Caki2 (cell line): ENCODE results near the gene SLC31A2. TPM values are rescaled to one million over a fixed set of nuclear protein-coding genes. Genes with fewer than 3 reads are reported as not detected.
A peak's percentile ranks its signal among the peaks of the same experiment; 100 is the strongest.
"Not testable (repeated sequence)": the region's sequence is repeated elsewhere in the genome, so short reads cannot be mapped to it uniquely, and the experiment has no call there.

ENCODE experiments used
- DNase-seq: peaks from one replicate; pipeline ENCODE4 v3.0.0-alpha.2; 2015; ENCODE audit warnings: low read depth
- in situ Hi-C: cut with HindIII; loops from 2 replicates; pipeline ENCODE4 v1.10.0; 2016; ENCODE audit warnings: low sequenced_read_pairs, low pct_unique_long_range_greater_than_20kb, mixed read lengths
- total RNA-seq: library from RNA; depleted of rRNA; stranded (reverse); fragments of >200 nt; shearing (Covaris generic); gene quantifications from 2 replicates; pipeline ENCODE4 v1.2.3, GENCODE V29; 2014; ENCODE audit warnings: low replicate concordance; rRNA removed

SLC31A2 gene
- total RNA-seq = 1.4 and 4.7 TPM in 2 replicates

- DNase-seq = peak; percentile 73
- in situ Hi-C loops = no loop called here
These were observed at the start of gene SLC31A2 for GRCh38 chr9:113150670-113151611. TSS of gene SLC31A2 (plus strand) at chr9:113151007. CDS start at chr9:113151075, 68 bp downstream.

GRCh38 chr9:113105345-113105744 lies 45.5 kb upstream of the SLC31A2 start:
- in situ Hi-C loops, DNase-seq: not testable (repeated sequence)

- peak; percentile 43 for DNase-seq
- in situ Hi-C loops = not testable (repeated sequence)
These were observed 39.5 kb upstream of the SLC31A2 start for GRCh38 chr9:113111065-113111951.

- peak; percentile 30 for DNase-seq
- in situ Hi-C loops = not testable (repeated sequence)
These were observed 37.9 kb upstream of the SLC31A2 start for GRCh38 chr9:113112706-113113510.

- in situ Hi-C loops = not testable (repeated sequence)
These were observed 32.0 kb upstream of the SLC31A2 start for GRCh38 chr9:113118829-113119228.

GRCh38 chr9:113125386-113126035 lies 25.3 kb upstream of the SLC31A2 start:
- DNase-seq = no peak
- in situ Hi-C loops = no loop called here

More at GRCh38 chr9:113118829-113119228, 32.0 kb upstream of the SLC31A2 start:
- not testable (repeated sequence) for DNase-seq

GRCh38 chr9:113129466-113129865 lies 21.3 kb upstream of the SLC31A2 start:
- in situ Hi-C loops = no loop called here
- DNase-seq = no peak

- in situ Hi-C loops = no loop called here
- DNase-seq = no peak
These were observed 20.9 kb upstream of the SLC31A2 start for GRCh38 chr9:113129884-113130283.

GRCh38 chr9:113131689-113132151 lies 19.1 kb upstream of the SLC31A2 start:
- DNase-seq = peak; percentile 27
- in situ Hi-C loops = no loop called here

- in situ Hi-C loops = no loop called here
- no peak for DNase-seq
These were observed 13.3 kb upstream of the SLC31A2 start for GRCh38 chr9:113137196-113138168.

- in situ Hi-C loops = no loop called here
- no peak for DNase-seq
These were observed 12.0 kb upstream of the SLC31A2 start for GRCh38 chr9:113138760-113139159.

- DNase-seq = no peak
- in situ Hi-C loops = no loop called here
These were observed 11.5 kb upstream of the SLC31A2 start for GRCh38 chr9:113139225-113139829.

GRCh38 chr9:113139953-113140352 lies 10.9 kb upstream of the SLC31A2 start:
- in situ Hi-C loops = no loop called here
- DNase-seq = no peak

- DNase-seq, in situ Hi-C loops: not testable (repeated sequence)
These were observed 9.9 kb upstream of the SLC31A2 start for GRCh38 chr9:113140896-113141295.

- in situ Hi-C loops = no loop called here
- DNase-seq = no peak
These were observed 7.2 kb upstream of the SLC31A2 start for GRCh38 chr9:113143432-113144227.
